ENCODE results near the gene BLVRB.

GRCh38 chr19:40466985-40467734 lies 1.6 kb upstream of the BLVRB start, which contains the start of gene SPTBN4:
- TF ChIP-seq CTCF (IDR thresholded peaks at IDR 0.05) (no peak), POLR2A (IDR thresholded peaks at IDR 0.05) (no peak)
